Colonic mucosa (tissue), 4 donors: ENCODE measurements around the gene ARHGAP26. TPM values are rescaled to one million over a fixed set of nuclear protein-coding genes. Genes with fewer than 3 reads are reported as not detected.
A peak's percentile ranks its signal among the peaks of the same experiment; 100 is the strongest.

Experiments used
- DNase-seq: peaks from one replicate; pipeline ENCODE4 v3.0.0-alpha.2; 2020
- H3K27ac ChIP-seq: fragments of 200-600 bp; one replicate; pipeline ENCODE4 v1.8.0; 2021
- H3K27me3 ChIP-seq: fragments of 200-600 bp; one replicate; pipeline ENCODE4 v1.8.0; 2021
- H3K36me3 ChIP-seq: fragments of 200-600 bp; one replicate; pipeline ENCODE4 v1.8.0; 2021
- H3K4me1 ChIP-seq: fragments of 200-600 bp; one replicate; pipeline ENCODE4 v1.8.0; 2021; ENCODE audit warnings: mild to moderate bottlenecking
- H3K4me3 ChIP-seq: fragments of 200-600 bp; one replicate; pipeline ENCODE4 v1.8.0; 2021
- H3K9ac ChIP-seq, 2 donors: one replicate each; pipeline ENCODE4 v1.7.0; 2013; ENCODE audit warnings: control low read depth in 2 of 2, low read depth in 2 of 2, low read length in 2 of 2
- H3K9me3 ChIP-seq: fragments of 200-600 bp; one replicate; pipeline ENCODE4 v1.8.0; 2021
- CTCF ChIP-seq: fragments of 200-600 bp; IDR thresholded peaks from one replicate; pipeline ENCODE4 v1.8.0; 2022; ENCODE audit warnings: antibody characterized with exemption, mild to moderate bottlenecking
- intact Hi-C: fragments of 100-400 bp; cut with DNase I; formaldehyde crosslinking; loops from one replicate; pipeline ENCODE4 v1.14.1; 2022
- total RNA-seq, 2 donors: library from RNA; stranded (reverse); fragmentation: NEBNext Ultra II Directional in 1 of 2; extraction: Animal tissue kit (Norgen Biotek cat#: 25700) in 1 of 2; gene quantifications; one replicate each; pipeline ENCODE4 v1.2.1, GENCODE V29; 2021
- donor health status: healthy.
- donor health status: DM: no; HTN: no; CAD: no.
- donor health status: DM: no; HTN: no; CAD: no.

The ARHGAP26 gene
- total RNA-seq, 2 donors from 2014 or later = 59.1 to 74.0 TPM

DNA sequence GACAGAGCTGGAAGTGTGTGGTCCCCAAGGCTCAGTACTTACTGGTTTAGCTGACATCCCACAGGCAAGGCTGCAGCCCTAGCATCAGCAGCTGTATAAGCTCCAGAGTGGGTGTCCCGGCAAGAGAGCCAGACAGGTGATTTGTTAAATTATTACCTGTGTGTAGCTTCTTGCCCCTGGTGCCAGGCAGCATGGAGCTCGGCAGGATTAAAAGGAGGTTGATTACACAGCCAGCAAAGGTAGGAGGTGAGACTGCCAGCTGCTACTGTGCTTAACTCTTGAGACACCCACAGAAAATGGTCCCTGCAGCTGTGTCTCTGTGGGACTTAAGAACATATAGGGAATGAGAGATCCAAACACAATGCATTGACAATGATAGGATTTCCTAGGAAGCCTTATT lies 54.2 kb downstream of the ARHGAP26 start:
- no peak for TF ChIP-seq CTCF
- DNase-seq = no peak
- intact Hi-C loops = no loop called here
- H3K9ac ChIP-seq = peak overlapping the region in 1 of 2 donors; percentile 66
- H3K4me3 ChIP-seq = no peak overlapping the region
- no peaks in the 10 kb centered on the region for H3K27me3 ChIP-seq
- peak overlapping the region; percentile 19 for H3K27ac ChIP-seq
- H3K36me3 ChIP-seq = no peaks in the 10 kb centered on the region
- H3K4me1 ChIP-seq = peaks cover 22% of the 10 kb centered on the region
- H3K9me3 ChIP-seq = no peaks in the 10 kb centered on the region

DNA sequence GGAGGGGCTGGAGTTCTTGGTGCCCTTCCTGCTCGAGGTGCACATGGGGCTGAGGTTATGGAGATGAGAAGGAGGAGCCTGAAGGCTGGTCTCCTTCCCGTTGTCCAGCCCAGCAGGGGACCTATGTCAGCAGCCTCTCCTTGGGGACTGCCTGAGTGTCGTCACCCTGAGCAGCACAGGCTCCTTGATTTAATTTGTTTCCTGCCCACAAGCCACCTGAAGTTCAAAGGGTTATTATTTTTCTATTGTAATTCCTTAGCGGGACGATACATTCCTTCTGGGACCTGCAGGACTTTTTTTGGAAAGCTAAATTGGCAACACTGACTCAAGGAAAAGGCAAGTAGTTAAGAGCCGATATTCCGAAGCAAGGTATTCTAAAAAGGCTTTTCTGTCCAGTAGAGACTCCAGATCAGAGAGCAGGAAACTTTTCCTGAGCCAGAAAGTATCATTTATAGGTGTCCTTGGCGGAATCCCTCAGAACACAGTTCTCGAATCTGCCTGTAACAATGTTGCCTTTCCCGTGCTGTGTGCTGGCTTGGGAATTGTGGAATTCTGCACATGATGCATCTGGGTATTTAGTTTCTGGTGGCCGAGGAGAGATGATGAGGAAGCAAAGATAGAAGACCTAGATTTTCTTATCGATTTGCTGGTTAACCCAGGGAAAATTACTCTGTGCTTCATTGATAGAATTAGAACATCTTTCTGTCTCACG lies 55.4 kb downstream of the ARHGAP26 start:
- Histone ChIP-seq H3K36me3 (no peaks in the 10 kb centered on the region), H3K9ac (peak overlapping the region in 1 of 2 donors; percentile 66), H3K27me3 (no peaks in the 10 kb centered on the region), H3K4me3 (no peak overlapping the region), H3K9me3 (no peaks in the 10 kb centered on the region), H3K4me1 (peaks cover 16% of the 10 kb centered on the region), H3K27ac (peak overlapping the region; percentile 19)
- TF ChIP-seq CTCF = no peak
- intact Hi-C loops = no loop called here
- DNase-seq = no peak

GRCh38 chr5:142826093-142826492 lies 55.9 kb downstream of the ARHGAP26 start:
- peaks cover 16% of the 10 kb centered on the region for H3K4me1 ChIP-seq
- H3K4me3 ChIP-seq = no peak overlapping the region
- H3K36me3 ChIP-seq = no peaks in the 10 kb centered on the region
- no peaks in the 10 kb centered on the region for H3K27me3 ChIP-seq
- H3K9ac ChIP-seq = peak overlapping the region in 1 of 2 donors; percentile 66
- no peak for TF ChIP-seq CTCF
- peak overlapping the region; percentile 49 for H3K27ac ChIP-seq
- H3K9me3 ChIP-seq = no peaks in the 10 kb centered on the region
- intact Hi-C loops = no loop called here
- DNase-seq = no peak

DNA sequence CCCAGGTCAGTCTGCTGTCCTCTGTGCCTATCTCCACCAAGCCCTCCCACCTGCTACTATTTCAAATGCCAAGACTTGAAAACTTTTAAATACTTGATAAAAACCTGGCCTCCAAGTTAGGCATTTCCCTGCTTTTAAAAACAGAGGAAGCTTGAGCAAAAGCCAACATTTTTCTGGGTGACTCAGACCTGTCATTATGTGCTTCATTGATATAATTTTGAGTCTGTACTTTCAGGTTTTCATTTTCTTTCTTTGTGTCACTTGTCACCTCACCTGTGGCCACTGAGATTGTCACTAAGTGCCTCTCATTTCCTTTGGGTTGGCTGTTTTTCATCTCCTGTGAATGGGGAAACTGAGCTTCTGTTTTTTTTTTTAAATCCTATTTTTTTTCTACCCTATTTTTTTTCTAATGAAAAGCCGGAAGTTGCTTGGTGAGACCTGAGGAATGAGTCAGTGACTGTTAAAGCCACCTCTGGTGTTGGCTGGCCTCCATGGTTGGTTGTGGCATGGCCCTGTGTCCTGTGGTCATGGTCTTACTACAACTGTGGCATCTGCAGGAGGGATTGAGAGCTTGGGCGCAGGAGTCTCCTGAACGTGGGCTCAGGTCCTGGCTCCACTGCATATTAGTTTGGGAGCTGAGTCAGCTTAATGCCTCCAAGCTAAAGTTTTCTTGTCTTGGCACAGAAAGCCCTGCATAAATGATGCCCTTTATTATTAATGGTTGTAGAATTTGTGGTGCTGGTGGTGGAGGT lies 56.7 kb downstream of the ARHGAP26 start:
- DNase-seq = no peak
- no peak overlapping the region for H3K4me3 ChIP-seq
- TF ChIP-seq CTCF = no peak
- H3K4me1 ChIP-seq = peaks cover 16% of the 10 kb centered on the region
- H3K27me3 ChIP-seq = no peaks in the 10 kb centered on the region
- intact Hi-C loops = no loop called here
- H3K27ac ChIP-seq = peak overlapping the region; percentile 49
- H3K9me3 ChIP-seq = no peaks in the 10 kb centered on the region
- peak overlapping the region in 1 of 2 donors; percentile 29 for H3K9ac ChIP-seq
- no peaks in the 10 kb centered on the region for H3K36me3 ChIP-seq

DNA sequence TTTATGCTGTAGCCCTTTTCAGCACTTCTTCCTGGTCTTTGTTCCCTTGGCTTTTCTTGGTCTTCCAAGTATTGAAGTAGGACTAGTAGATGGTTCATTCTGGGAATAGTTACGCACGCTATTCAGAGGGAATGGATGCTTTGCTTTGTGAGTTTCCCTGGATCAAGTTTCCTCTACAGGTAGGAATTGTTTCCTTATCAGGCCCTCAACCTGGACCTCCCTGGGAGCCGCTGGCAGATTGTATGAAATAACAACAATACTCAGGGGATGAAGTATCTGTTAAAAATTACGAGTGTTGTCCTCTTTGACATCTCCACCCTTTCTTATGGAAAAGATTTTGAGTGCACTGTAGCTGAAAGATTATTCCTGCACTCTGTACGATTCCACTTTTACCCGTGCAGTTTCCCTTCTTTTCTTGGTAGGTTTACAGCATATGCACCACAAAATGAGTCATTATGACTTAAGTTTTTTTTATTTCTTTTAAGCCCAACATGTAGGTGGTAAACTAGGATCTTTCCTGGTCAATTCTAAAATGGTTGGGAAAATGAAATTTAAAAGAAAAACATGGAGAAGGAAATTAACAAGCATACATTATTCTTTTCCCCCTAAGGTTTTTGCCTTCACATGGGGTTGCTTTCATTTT lies 57.9 kb downstream of the ARHGAP26 start:
- Histone ChIP-seq H3K27me3 (no peaks in the 10 kb centered on the region), H3K9me3 (no peaks in the 10 kb centered on the region), H3K36me3 (no peaks in the 10 kb centered on the region), H3K9ac (peak overlapping the region in 1 of 2 donors; percentile 7), H3K4me1 (peaks cover 16% of the 10 kb centered on the region), H3K27ac (peak overlapping the region; percentile 49), H3K4me3 (no peak overlapping the region)
- no peak for DNase-seq
- TF ChIP-seq CTCF = no peak
- intact Hi-C loops = no loop called here
